Inflammatory macrophage (primary cell): ENCODE data around the gene PADI2.

Source experiments
- DNase-seq, 2 donors: peaks; one replicate each; pipeline ENCODE4 v3.0.0-alpha.2; 2020 to 2022

Gene PADI2

GRCh38 chr1:17017435-17017834 is 101.8 kb downstream of the PADI2 start:
- DNase-seq: no peak
